Osteoblast (primary cell): ENCODE data around the gene CLDN7. TPM values are rescaled to one million over a fixed set of nuclear protein-coding genes. Genes with fewer than 3 reads are reported as not detected.

ENCODE experiments used
- DNase-seq: peaks from one replicate; pipeline ENCODE4 v3.0.0; 2011; ENCODE audit warnings: low spot score, mixed read lengths; ENCODE audit not compliant: insufficient read length; ENCODE audit errors: missing footprints
- H2AFZ ChIP-seq: 2 replicates; pipeline ENCODE4 v1.6.0; 2011; ENCODE audit warnings: mild to moderate bottlenecking, low read length
- H3K27ac ChIP-seq: 2 replicates; pipeline ENCODE4 v1.5.1; 2011; ENCODE audit warnings: mild to moderate bottlenecking, low read depth, low read length, moderate library complexity
- H3K27me3 ChIP-seq: 2 replicates; pipeline ENCODE4 v1.6.0; 2012; ENCODE audit warnings: mild to moderate bottlenecking, control low read depth, inconsistent platforms, low read length, moderate library complexity; ENCODE audit not compliant: insufficient read depth
- H3K36me3 ChIP-seq: 2 replicates; pipeline ENCODE4 v1.5.1; 2011; ENCODE audit warnings: mild to moderate bottlenecking, low read length, control low read depth, moderate library complexity; ENCODE audit not compliant: insufficient read depth
- H3K4me1 ChIP-seq: 2 replicates; pipeline ENCODE4 v1.5.1; 2011; ENCODE audit warnings: mild to moderate bottlenecking, low read length, control low read depth, moderate library complexity; ENCODE audit not compliant: insufficient read depth
- H3K4me2 ChIP-seq: 2 replicates; pipeline ENCODE4 v1.6.0; 2011; ENCODE audit warnings: mild to moderate bottlenecking, low read length; ENCODE audit not compliant: insufficient read depth
- H3K4me3 ChIP-seq: fragments of 200-600 bp; sonication (generic); 3 replicates; pipeline ENCODE4 v1.5.1; 2012; ENCODE audit warnings: mild to moderate bottlenecking, low read length, inconsistent platforms; ENCODE audit not compliant: insufficient read depth
- H3K79me2 ChIP-seq: 2 replicates; pipeline ENCODE4 v1.6.0; 2012; ENCODE audit warnings: mild to moderate bottlenecking, low read length, control low read depth, inconsistent platforms; ENCODE audit not compliant: insufficient read depth
- H3K9me3 ChIP-seq: 2 replicates; pipeline ENCODE4 v1.5.1; 2011; ENCODE audit warnings: low read depth, low read length, control low read depth
- H4K20me1 ChIP-seq: 2 replicates; pipeline ENCODE4 v1.6.0; 2012; ENCODE audit warnings: mild to moderate bottlenecking, low read length, control low read depth; ENCODE audit not compliant: insufficient read depth
- CTCF ChIP-seq: IDR thresholded peaks from 2 replicates; pipeline ENCODE4 v1.5.1; 2011; ENCODE audit warnings: mild to moderate bottlenecking, low read depth, low read length, moderate library complexity; ENCODE audit errors: extremely low read depth
- total RNA-seq: library from RNA; depleted of rRNA; stranded (reverse); fragments of >200 nt; gene quantifications from 2 replicates; pipeline ENCODE4 v1.2.3, GENCODE V29; 2012

Gene CLDN7
- total RNA-seq, 1 donor, result 0.36 TPM

- Histone ChIP-seq H3K27me3 (no peaks in the 10 kb centered on the region), H3K4me3 (no peak overlapping the region), H3K4me1 (peaks cover 3% of the 10 kb centered on the region), H3K27ac (no peak overlapping the region), H3K36me3 (peaks cover 52% of the 10 kb centered on the region), H3K4me2 (no peak overlapping the region), H3K79me2 (peaks cover 59% of the 10 kb centered on the region), H3K9me3 (no peaks in the 10 kb centered on the region), H2AFZ (no peak overlapping the region), H4K20me1 (peaks cover 31% of the 10 kb centered on the region)
- DNase-seq, result no peak
- TF ChIP-seq CTCF, result no peak
These were observed 33.4 kb downstream of the CLDN7 start for GRCh38 chr17:7228920-7229319.

GRCh38 chr17:7226721-7227710 is 35.3 kb downstream of the CLDN7 start:
- Histone ChIP-seq H4K20me1 (peaks cover 43% of the 10 kb centered on the region), H2AFZ (no peak overlapping the region), H3K79me2 (peaks cover 50% of the 10 kb centered on the region), H3K36me3 (peaks cover 71% of the 10 kb centered on the region), H3K4me1 (no peaks in the 10 kb centered on the region), H3K4me3 (no peak overlapping the region), H3K4me2 (no peak overlapping the region), H3K9me3 (no peaks in the 10 kb centered on the region), H3K27me3 (no peaks in the 10 kb centered on the region), H3K27ac (no peak overlapping the region)
- no peak for DNase-seq
- no peak for TF ChIP-seq CTCF

GRCh38 chr17:7225711-7226331 is 36.5 kb downstream of the CLDN7 start:
- Histone ChIP-seq H3K27me3 (no peaks in the 10 kb centered on the region), H3K4me1 (peaks cover 10% of the 10 kb centered on the region), H3K4me3 (no peak overlapping the region), H3K36me3 (peaks cover 83% of the 10 kb centered on the region), H3K9me3 (no peaks in the 10 kb centered on the region), H3K4me2 (no peak overlapping the region), H4K20me1 (peaks cover 46% of the 10 kb centered on the region), H3K27ac (no peak overlapping the region), H2AFZ (no peak overlapping the region), H3K79me2 (peaks cover 50% of the 10 kb centered on the region)
- no peak for TF ChIP-seq CTCF
- DNase-seq, result no peak

GRCh38 chr17:7224661-7225111 is 37.6 kb downstream of the CLDN7 start:
- Histone ChIP-seq H3K9me3 (no peaks in the 10 kb centered on the region), H4K20me1 (peaks cover 48% of the 10 kb centered on the region), H3K4me3 (no peak overlapping the region), H3K27ac (no peak overlapping the region), H3K4me2 (no peak overlapping the region), H3K4me1 (peaks cover 15% of the 10 kb centered on the region), H3K27me3 (no peaks in the 10 kb centered on the region), H2AFZ (no peak overlapping the region), H3K79me2 (peaks cover 50% of the 10 kb centered on the region), H3K36me3 (peaks cover 78% of the 10 kb centered on the region)
- TF ChIP-seq CTCF, result no peak
- no peak for DNase-seq
